ENCODE results near the gene DNAH14. TPM values are rescaled to one million over a fixed set of nuclear protein-coding genes. Genes with fewer than 3 reads are reported as not detected.

The DNAH14 gene
- total and polyA plus RNA-seq, 2 of the 4 experiments (the other 2 are of a cell fraction) = 2.7 to 3.6 TPM

GRCh38 chr1:225253173-225253572 lies 323.7 kb downstream of the DNAH14 start:
- DNase-seq (no peak), ATAC-seq (ENCODE audit: low read depth) (no peak)
- Histone ChIP-seq H3K4ac (ENCODE audit: low read depth, low read length) (no peak overlapping the region), H3K79me1 (ENCODE audit: low read depth in 1 of 2, low read length in 2 of 2) (no peaks in the 10 kb centered on the region), H4K5ac (ENCODE audit: low read depth, low read length) (no peak overlapping the region), H2BK15ac (ENCODE audit: low read depth, low read length) (no peak overlapping the region), H3K14ac (replicated peaks; ENCODE audit: low read depth, low read length) (no peak overlapping the region), H3K4me1 (ENCODE audit: control insufficient read depth, insufficient read depth, low read length) (no peaks in the 10 kb centered on the region), H2BK5ac (ENCODE audit: low read depth, low read length, poor library complexity, severe bottlenecking) (no peak overlapping the region), H3K27me3 (ENCODE audit: control insufficient read depth, insufficient read depth, low read length) (no peaks in the 10 kb centered on the region), H3K9ac (ENCODE audit: low read depth, low read length) (no peak overlapping the region), H3K18ac (ENCODE audit: low read depth, low read length) (no peak overlapping the region), H3K27ac (ENCODE audit: insufficient read depth, low read length) (no peak overlapping the region), H4K91ac (ENCODE audit: insufficient read depth, low read depth, low read length) (no peak overlapping the region), H2AK5ac (ENCODE audit: low read depth, low read length) (no peak overlapping the region), H3K9me3 (ENCODE audit: control insufficient read depth, insufficient read depth, low read length) (no peaks in the 10 kb centered on the region), H3K56ac (ENCODE audit: extremely low read depth, insufficient read depth, low read length) (no peak overlapping the region), H3K4me2 (ENCODE audit: low read depth, low read length) (no peak overlapping the region), H3K9me1 (ENCODE audit: insufficient read depth, low read length) (no peaks in the 10 kb centered on the region), H2AK9ac (replicated peaks; ENCODE audit: low read depth, low read length, poor library complexity) (no peak overlapping the region), H2BK120ac (ENCODE audit: low read depth, low read length) (no peak overlapping the region), H2BK20ac (ENCODE audit: low read depth, low read length) (no peak overlapping the region), H4K20me1 (ENCODE audit: insufficient read depth, low read length) (no peaks in the 10 kb centered on the region), H4K8ac (ENCODE audit: low read depth in 2 of 2, low read length in 2 of 2) (no peak overlapping the region), H3K36me3 (ENCODE audit: control insufficient read depth, insufficient read depth, low read length) (no peaks in the 10 kb centered on the region), H3K23ac (ENCODE audit: low read depth, low read length) (no peak overlapping the region), H3K4me3 (ENCODE audit: insufficient read depth, low read depth, low read length) (no peak overlapping the region), H2AFZ (replicated peaks; ENCODE audit: low read length, poor library complexity) (no peak overlapping the region)
- dilution Hi-C loops (cut with HindIII; ENCODE audit: low sequenced_read_pairs, unreplicated experiment) (no loop called here), in situ Hi-C loops (cut with MboI; ENCODE audit: low sequenced_read_pairs) (no loop called here), intact Hi-C loops (cut with micrococcal nuclease) (no loop called here)
- TF ChIP-seq USF2 (IDR thresholded peaks at IDR 0.05; ENCODE audit: low read depth, low read length) = no peak
- no peak for TF ChIP-seq ELK1 (IDR thresholded peaks at IDR 0.05; ENCODE audit: borderline replicate concordance, low read depth, low read length)
- TF ChIP-seq SMC3 (IDR thresholded peaks at IDR 0.05; ENCODE audit: low read depth, low read length) = no peak
- TF ChIP-seq BHLHE40 (IDR thresholded peaks at IDR 0.05; ENCODE audit: low read depth, low read length) = no peak
- TF ChIP-seq RCOR1 (IDR thresholded peaks at IDR 0.05; ENCODE audit: insufficient replicate concordance, low read length) = no peak
- no peak for TF ChIP-seq RAD21 (IDR thresholded peaks at IDR 0.05; ENCODE audit: low read length)
- TF ChIP-seq RFX5 (IDR thresholded peaks at IDR 0.05; ENCODE audit: low read depth, low read length) = no peak
- TF ChIP-seq CHD1 (IDR thresholded peaks at IDR 0.05; ENCODE audit: low read depth, low read length) = no peak
- no CpG with 5 or more reads among the region's 4 CpGs for WGBS, 2 experiments (ENCODE audit: extremely low coverage in 2 of 2, insufficient read length in 1 of 2)
- ChIA-PET POLR2A (ENCODE audit: unreplicated experiment) (no interaction called here), CTCF (no interaction called here)
- no TSS peak for BruUV-seq (replicated peaks)

Measured in IMR-90 (cell line).